HEK293T (cell line): ENCODE results near the gene TRAPPC12.

Experiments used
- CTCF ChIA-PET: fragments of 350-600 bp; formaldehyde crosslinking; extraction: SDS; loops from one replicate; lab custom pipeline; 2021; ENCODE audit warnings: antibody characterized with exemption, inconsistent platforms; lab: Yijun Ruan, JAX
- POLR2A ChIA-PET: fragments of 350-600 bp; formaldehyde crosslinking; extraction: SDS; loops from one replicate; lab custom pipeline; 2020; ENCODE audit warnings: antibody characterized with exemption, inconsistent platforms; lab: Yijun Ruan, JAX
- DNase-seq: peaks from one replicate; pipeline ENCODE4 v3.0.0; 2012; ENCODE audit warnings: mixed read lengths; ENCODE audit errors: extremely low spot score
- ARNT ChIP-seq: fragments of 450-650 bp; IDR thresholded peaks from 2 replicates; pipeline ENCODE4 v1.6.1; 2017; ENCODE audit warnings: mild to moderate bottlenecking
- BHLHE40 ChIP-seq: fragments of 450-650 bp; IDR thresholded peaks from 2 replicates; pipeline ENCODE4 v1.6.1; 2016; ENCODE audit warnings: mild to moderate bottlenecking, moderate library complexity, borderline replicate concordance
- CTBP1 ChIP-seq: fragments of 450-650 bp; IDR thresholded peaks from 2 replicates; pipeline ENCODE4 v1.6.1; 2016; ENCODE audit warnings: borderline replicate concordance
- ELF4 ChIP-seq: fragments of 450-650 bp; IDR thresholded peaks from 2 replicates; pipeline ENCODE4 v1.6.1; 2017; ENCODE audit warnings: antibody characterized with exemption
- FOXA1 ChIP-seq: fragments of 450-650 bp; IDR thresholded peaks from 2 replicates; pipeline ENCODE4 v1.6.1; 2016; ENCODE audit warnings: mild to moderate bottlenecking
- FOXK2 ChIP-seq: fragments of 450-650 bp; IDR thresholded peaks from 2 replicates; pipeline ENCODE4 v1.6.1; 2016; ENCODE audit warnings: mild to moderate bottlenecking
- FOXM1 ChIP-seq: fragments of 450-650 bp; IDR thresholded peaks from 2 replicates; pipeline ENCODE4 v1.6.1; 2017; ENCODE audit warnings: mild to moderate bottlenecking, borderline replicate concordance
- HDGF ChIP-seq: fragments of 450-650 bp; IDR thresholded peaks from 2 replicates; pipeline ENCODE4 v1.6.1; 2017; ENCODE audit warnings: antibody characterized with exemption, borderline replicate concordance
- L3MBTL2 ChIP-seq: fragments of 450-650 bp; conservative IDR thresholded peaks from 2 replicates; pipeline ENCODE4 v1.6.1; 2016; ENCODE audit warnings: mild to moderate bottlenecking
- LEF1 ChIP-seq: fragments of 450-650 bp; IDR thresholded peaks from 2 replicates; pipeline ENCODE4 v1.6.1; 2017; ENCODE audit warnings: mild to moderate bottlenecking, borderline replicate concordance
- NFRKB ChIP-seq: fragments of 450-650 bp; IDR thresholded peaks from 2 replicates; pipeline ENCODE4 v1.6.1; 2016; ENCODE audit warnings: mild to moderate bottlenecking, moderate library complexity
- PKNOX1 ChIP-seq: fragments of 450-650 bp; IDR thresholded peaks from 2 replicates; pipeline ENCODE4 v1.6.1; 2016
- SP1 ChIP-seq: fragments of 450-650 bp; IDR thresholded peaks from 2 replicates; pipeline ENCODE4 v1.6.1; 2017
- SUZ12 ChIP-seq: fragments of 450-650 bp; IDR thresholded peaks from 2 replicates; pipeline ENCODE4 v1.6.1; 2016; ENCODE audit warnings: mild to moderate bottlenecking
- TARDBP ChIP-seq: fragments of 450-650 bp; IDR thresholded peaks from 2 replicates; pipeline ENCODE4 v1.6.1; 2016
- ZNF384 ChIP-seq: fragments of 450-650 bp; IDR thresholded peaks from 2 replicates; pipeline ENCODE4 v1.6.1; 2016

Gene TRAPPC12

GRCh38 chr2:3386448-3386958 is 7.0 kb downstream of the TRAPPC12 start:
- no peak for DNase-seq
- ChIA-PET CTCF (no interaction called here), POLR2A (interaction anchor here (2.0 kb wide), 1 partner anchor 9 kb away, joined by 9 read pairs; the partner anchor contains the start of gene EIPR1)
- TF ChIP-seq ARNT (no peak), L3MBTL2 (no peak), HDGF (no peak), FOXA1 (no peak), CTBP1 (no peak)

- no peak for DNase-seq
- POLR2A ChIA-PET: interaction anchor here (2.0 kb wide), 1 partner anchor 9 kb away, joined by 9 read pairs; the partner anchor contains the start of gene EIPR1
- CTCF ChIA-PET: no interaction called here
- TF ChIP-seq HDGF (no peak), SP1 (no peak), TARDBP (no peak), PKNOX1 (no peak), BHLHE40 (no peak), L3MBTL2 (no peak), CTBP1 (no peak), ZNF384 (no peak), ARNT (no peak), FOXM1 (no peak), LEF1 (no peak), NFRKB (no peak), SUZ12 (no peak), ELF4 (no peak), FOXA1 (no peak), FOXK2 (no peak)
Measured at GRCh38 chr2:3387011-3387410, 7.5 kb downstream of the TRAPPC12 start.

- TF ChIP-seq BHLHE40 (no peak), LEF1 (no peak), ZNF384 (no peak), ARNT (no peak)
- CTCF ChIA-PET: no interaction called here
- DNase-seq: no peak
- POLR2A ChIA-PET: interaction anchor here (2.0 kb wide), 1 partner anchor 10 kb away, joined by 9 read pairs; the partner anchor contains the start of gene EIPR1
Measured at GRCh38 chr2:3387644-3388411, 8.3 kb downstream of the TRAPPC12 start.

DNA sequence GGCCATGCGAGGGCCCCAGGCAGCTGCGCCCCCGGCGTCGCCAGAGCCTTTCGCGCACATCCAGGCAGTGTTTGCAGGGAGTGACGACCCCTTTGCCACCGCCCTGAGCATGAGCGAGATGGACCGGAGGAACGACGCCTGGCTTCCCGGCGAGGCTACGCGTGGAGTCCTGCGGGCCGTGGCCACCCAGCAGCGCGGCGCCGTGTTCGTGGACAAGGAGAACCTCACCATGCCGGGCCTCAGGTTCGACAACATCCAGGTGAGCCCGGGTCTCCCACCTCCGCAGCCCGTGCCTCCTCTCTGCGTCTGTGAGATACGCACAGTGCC is 8.9 kb downstream of the TRAPPC12 start:
- no peak for DNase-seq
- ChIA-PET POLR2A (no interaction called here), CTCF (no interaction called here)
- TF ChIP-seq FOXA1 (no peak), BHLHE40 (no peak), ZNF384 (no peak), ELF4 (no peak), FOXK2 (no peak), ARNT (no peak), SP1 (no peak), TARDBP (no peak), SUZ12 (no peak), CTBP1 (no peak), PKNOX1 (no peak)

DNA sequence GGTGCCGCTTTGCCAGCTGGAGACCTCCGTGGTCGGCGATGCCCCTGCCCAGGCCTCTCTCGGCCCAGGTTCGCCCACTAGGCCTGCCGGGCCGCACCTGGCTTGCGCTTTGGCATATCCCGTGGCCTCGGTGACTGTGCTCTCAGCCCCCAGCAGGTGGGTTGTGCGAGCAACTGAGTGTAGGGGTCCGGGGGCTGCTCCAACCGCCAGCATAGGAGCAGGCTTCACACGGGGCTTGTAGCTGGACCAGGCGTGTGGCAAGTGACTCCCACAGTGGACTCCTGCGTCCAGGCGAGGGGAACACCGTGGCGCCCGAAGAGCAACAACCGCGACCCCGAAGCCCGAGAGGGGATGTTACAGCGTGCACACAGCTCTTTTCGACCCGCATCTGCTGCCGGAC is 9.7 kb downstream of the TRAPPC12 start:
- ChIA-PET CTCF (no interaction called here), POLR2A (no interaction called here)
- no peak for TF ChIP-seq ARNT
- no peak for DNase-seq

DNA sequence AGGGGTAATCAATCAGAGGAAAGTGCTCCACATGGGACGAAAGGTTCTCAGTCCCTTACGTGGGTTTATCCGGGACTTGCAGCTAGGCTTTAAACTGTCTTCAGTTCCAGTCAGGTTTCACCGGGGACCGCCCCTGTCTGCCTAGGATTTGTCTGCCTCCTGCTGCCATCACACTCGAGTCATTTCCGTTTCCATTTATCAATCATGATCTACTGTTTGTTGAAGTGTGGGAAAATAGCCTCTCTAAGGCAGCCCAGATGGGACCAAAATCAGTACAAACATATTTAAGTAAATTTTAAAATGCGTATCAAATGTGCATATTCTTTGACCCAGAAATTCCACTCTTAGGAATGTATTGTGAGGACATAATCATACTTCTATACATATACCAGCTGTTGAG is 10.5 kb downstream of the TRAPPC12 start:
- no peak for DNase-seq
- CTCF ChIA-PET: no interaction called here
- no peak for TF ChIP-seq FOXM1
- no peak for TF ChIP-seq BHLHE40
- TF ChIP-seq ARNT: no peak
- no peak for TF ChIP-seq ELF4
- TF ChIP-seq L3MBTL2: no peak
- TF ChIP-seq PKNOX1: no peak
- TF ChIP-seq ZNF384: no peak
- TF ChIP-seq FOXA1: no peak
- TF ChIP-seq TARDBP: no peak
- no peak for TF ChIP-seq LEF1
- POLR2A ChIA-PET: no interaction called here

GRCh38 chr2:3392216-3392615 is 12.7 kb downstream of the TRAPPC12 start:
- POLR2A ChIA-PET: interaction anchor here (0.7 kb wide), 1 partner anchor 12 kb away, joined by 3 read pairs; the partner anchor contains the start of gene TRAPPC12
- DNase-seq: no peak
- CTCF ChIA-PET: no interaction called here
- no peak for TF ChIP-seq L3MBTL2
- no peak for TF ChIP-seq SP1
- TF ChIP-seq NFRKB: no peak
- TF ChIP-seq BHLHE40: no peak
- TF ChIP-seq ELF4: no peak
- TF ChIP-seq LEF1: no peak
- no peak for TF ChIP-seq FOXK2
- TF ChIP-seq ARNT: no peak
- no peak for TF ChIP-seq ZNF384
- TF ChIP-seq HDGF: no peak
- no peak for TF ChIP-seq SUZ12
- no peak for TF ChIP-seq CTBP1
- no peak for TF ChIP-seq PKNOX1
- TF ChIP-seq FOXM1: no peak
- no peak for TF ChIP-seq FOXA1
- no peak for TF ChIP-seq TARDBP
